Measurements from ENCODE around the gene PLXNA1.

- TF ChIP-seq REST (IDR thresholded peaks at IDR 0.05; ENCODE audit: insufficient read depth in 1 of 2, low read depth in 2 of 2, low read length in 1 of 2) (no peak), POLR2AphosphoS5 (IDR thresholded peaks at IDR 0.05; ENCODE audit: low read depth, low read length) (no peak), TCF7L2 (IDR thresholded peaks at IDR 0.05; ENCODE audit: low read depth, low read length) (no peak)
- TF ChIP-seq, protein P1, sequence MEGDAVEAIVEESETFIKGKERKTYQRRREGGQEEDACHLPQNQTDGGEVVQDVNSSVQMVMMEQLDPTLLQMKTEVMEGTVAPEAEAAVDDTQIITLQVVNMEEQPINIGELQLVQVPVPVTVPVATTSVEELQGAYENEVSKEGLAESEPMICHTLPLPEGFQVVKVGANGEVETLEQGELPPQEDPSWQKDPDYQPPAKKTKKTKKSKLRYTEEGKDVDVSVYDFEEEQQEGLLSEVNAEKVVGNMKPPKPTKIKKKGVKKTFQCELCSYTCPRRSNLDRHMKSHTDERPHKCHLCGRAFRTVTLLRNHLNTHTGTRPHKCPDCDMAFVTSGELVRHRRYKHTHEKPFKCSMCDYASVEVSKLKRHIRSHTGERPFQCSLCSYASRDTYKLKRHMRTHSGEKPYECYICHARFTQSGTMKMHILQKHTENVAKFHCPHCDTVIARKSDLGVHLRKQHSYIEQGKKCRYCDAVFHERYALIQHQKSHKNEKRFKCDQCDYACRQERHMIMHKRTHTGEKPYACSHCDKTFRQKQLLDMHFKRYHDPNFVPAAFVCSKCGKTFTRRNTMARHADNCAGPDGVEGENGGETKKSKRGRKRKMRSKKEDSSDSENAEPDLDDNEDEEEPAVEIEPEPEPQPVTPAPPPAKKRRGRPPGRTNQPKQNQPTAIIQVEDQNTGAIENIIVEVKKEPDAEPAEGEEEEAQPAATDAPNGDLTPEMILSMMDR (IDR thresholded peaks at IDR 0.05), result no peak
Observed at GRCh38 chr3:127026661-127027060, 43.7 kb downstream of the PLXNA1 start.

Measured in Panc1 (cell line).